Measurements from ENCODE around the gene COL27A1.

DNA sequence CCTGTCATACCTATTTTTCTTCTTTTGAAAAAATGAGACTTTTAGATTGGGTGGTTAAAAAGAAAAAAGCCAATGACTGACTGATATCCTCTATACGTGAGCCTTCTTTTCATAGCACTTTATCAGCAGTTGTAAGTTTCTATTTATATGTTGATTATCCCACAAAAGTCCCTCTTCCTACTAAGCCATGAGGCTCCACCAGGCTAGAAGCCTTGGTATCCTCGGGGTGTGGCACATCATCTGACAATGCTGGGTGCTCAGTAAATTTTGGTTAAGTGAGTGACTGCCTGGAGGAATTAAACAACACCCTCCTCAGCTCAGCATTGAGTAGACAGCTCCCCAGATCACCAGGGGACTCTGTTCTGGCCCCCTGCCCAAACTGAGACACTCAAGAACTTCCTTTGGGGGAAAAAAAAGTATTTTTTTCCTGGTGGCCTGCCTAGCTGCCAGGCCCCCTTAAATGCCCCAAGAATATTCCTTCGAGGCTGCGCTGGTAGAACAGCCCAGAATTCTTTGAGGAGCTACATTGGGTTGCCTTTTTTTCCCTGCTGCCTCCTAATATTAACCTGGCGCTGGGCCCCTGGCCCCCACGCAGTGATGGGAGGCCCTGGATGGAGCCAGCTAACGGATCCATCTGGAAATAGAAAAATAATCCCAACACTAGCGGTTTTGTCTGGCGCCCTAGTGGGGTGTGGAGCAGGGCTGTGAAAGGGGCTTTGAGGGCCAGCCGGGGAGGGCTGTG is 23.4 kb upstream of the COL27A1 start:
- TF ChIP-seq CTCF (IDR thresholded peaks at IDR 0.05) (no peak), EZH2 (IDR thresholded peaks at IDR 0.05) (no peak), EZH2phosphoT487 (IDR thresholded peaks at IDR 0.05) (no peak)
